HG03095 (cell line): Measurements from ENCODE around the gene RUNX1.

Experiments used
- ATAC-seq: cut with Tn5 transposase; IDR thresholded peaks from one replicate; pipeline ENCODE4 v1.9.1; 2021; ENCODE audit warnings: moderate library complexity; ENCODE audit not compliant: unreplicated experiment

Gene RUNX1

GRCh38 chr21:34797921-34798535 lies 251.1 kb downstream of the RUNX1 start:
- no peak for ATAC-seq

- no peak for ATAC-seq
These were observed 251.9 kb downstream of the RUNX1 start for GRCh38 chr21:34797201-34797525.

GRCh38 chr21:34796518-34797200 lies 252.4 kb downstream of the RUNX1 start:
- ATAC-seq, result no peak

DNA sequence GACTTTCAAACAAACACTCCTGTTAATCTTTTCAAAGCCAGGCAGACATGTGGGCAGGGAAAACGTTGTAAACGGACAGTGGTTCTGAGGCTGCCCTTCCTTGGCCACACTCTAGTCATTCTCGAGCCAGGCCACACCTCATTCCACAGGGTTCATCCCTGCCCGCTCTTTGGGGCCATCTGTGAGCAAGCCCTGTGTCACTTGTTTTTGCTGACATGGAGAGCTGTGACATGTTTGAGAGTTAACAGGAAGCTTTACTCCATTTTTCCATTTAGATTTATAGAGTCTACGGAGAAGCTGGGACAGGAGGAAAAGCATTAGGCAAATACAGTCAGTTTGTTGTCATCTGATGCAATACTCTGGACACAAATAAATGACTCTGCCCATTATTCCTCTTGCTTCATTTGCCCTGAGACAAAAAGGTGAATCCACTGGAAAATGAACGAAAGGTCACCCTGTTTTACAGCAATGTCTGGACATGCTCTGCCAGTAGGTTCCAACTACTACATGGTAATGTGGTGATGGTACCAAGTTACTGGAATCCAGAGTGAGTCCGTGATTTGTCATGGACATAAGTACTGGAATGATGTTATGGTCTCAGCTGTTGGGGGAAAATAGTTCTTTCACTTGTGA lies 253.4 kb downstream of the RUNX1 start:
- ATAC-seq, result no peak

DNA sequence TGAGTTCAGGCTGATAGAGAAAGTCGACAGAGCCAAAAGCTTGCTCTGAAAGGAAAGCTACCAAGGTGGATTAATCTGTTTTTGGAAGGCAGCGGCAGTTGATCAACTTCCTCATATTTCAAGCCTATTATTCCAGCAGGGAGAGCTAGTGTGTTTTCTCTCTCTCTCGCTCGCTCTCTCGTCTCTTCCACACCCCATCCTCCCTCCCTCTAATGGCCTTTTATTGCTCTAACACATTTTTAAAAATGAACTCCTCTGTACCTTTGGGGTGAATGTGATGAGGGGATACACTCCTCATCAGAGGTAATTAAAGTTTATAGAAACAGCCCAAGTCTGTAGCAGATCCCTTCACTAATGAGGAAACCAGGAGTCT lies 253.9 kb downstream of the RUNX1 start:
- ATAC-seq, result no peak

GRCh38 chr21:34794686-34795085 lies 254.4 kb downstream of the RUNX1 start:
- no peak for ATAC-seq

- ATAC-seq, result no peak
These were observed 255.6 kb downstream of the RUNX1 start for GRCh38 chr21:34793471-34793870.

GRCh38 chr21:34792504-34793089 lies 256.5 kb downstream of the RUNX1 start:
- ATAC-seq, result no peak

- ATAC-seq, result no peak
These were observed 257.2 kb downstream of the RUNX1 start for GRCh38 chr21:34791776-34792503.

DNA sequence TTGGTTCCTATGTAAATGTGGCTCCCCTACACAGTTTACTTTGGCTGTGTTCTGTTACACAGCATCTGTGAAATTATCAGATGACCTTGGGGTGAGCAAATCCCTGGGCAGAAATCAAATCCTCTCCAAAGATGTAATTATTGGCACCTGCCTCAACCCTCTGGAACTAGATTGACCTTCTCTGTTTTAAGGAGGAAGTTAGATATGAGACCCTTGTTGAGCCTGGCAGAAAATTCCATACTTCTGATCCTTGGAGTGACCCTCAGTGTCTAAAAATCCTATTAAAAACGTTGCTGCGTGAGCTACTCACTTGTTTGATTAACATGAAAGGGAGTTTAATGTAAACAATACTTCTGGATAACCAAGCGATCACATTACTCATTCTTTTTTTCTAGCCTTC lies 258.3 kb downstream of the RUNX1 start:
- ATAC-seq, result no peak

- ATAC-seq, result no peak
These were observed 258.8 kb downstream of the RUNX1 start for GRCh38 chr21:34790341-34790740.

- no peak for ATAC-seq
These were observed 260.2 kb downstream of the RUNX1 start for GRCh38 chr21:34788879-34789278.

GRCh38 chr21:34783815-34784214 lies 265.3 kb downstream of the RUNX1 start:
- ATAC-seq, result no peak

GRCh38 chr21:34782506-34783360 lies 266.4 kb downstream of the RUNX1 start:
- no peak for ATAC-seq

- ATAC-seq, result no peak
These were observed 267.6 kb downstream of the RUNX1 start for GRCh38 chr21:34781526-34781925.

- no peak for ATAC-seq
These were observed 269.2 kb downstream of the RUNX1 start for GRCh38 chr21:34779860-34780259.

GRCh38 chr21:34775793-34776192 lies 273.3 kb downstream of the RUNX1 start:
- ATAC-seq, result no peak

GRCh38 chr21:34774750-34775149 lies 274.4 kb downstream of the RUNX1 start:
- ATAC-seq, result no peak

- ATAC-seq, result no peak
These were observed 277.5 kb downstream of the RUNX1 start for GRCh38 chr21:34771512-34772028.

DNA sequence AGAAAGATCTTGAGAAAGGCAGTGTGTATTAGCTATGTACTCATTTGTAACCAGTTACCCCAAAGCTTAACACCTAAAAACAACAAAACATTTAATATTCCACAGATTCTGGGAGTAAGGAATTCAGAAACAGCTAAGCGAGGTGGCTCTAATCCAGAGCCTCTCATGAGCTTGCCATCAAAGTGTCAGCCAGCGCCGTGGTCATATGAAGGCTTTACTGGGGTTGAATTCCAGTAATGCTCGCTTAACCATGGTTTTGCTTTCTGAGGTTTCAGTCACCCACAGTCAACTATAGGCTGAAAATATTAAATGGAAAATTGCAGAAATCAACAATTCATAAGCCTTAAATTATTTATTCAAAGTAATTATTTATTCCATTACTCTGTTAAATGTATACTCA lies 278.5 kb downstream of the RUNX1 start:
- no peak for ATAC-seq
